Activated CD8-positive, alpha-beta memory T cell treated with anti-CD3 and anti-CD28 coated beads for 48 hours (primary cell): ENCODE measurements around the gene RIPOR2.

Experiments
- DNase-seq, 3 experiments: peaks; one replicate each; pipeline ENCODE4 v3.0.0-alpha.2; 2020; ENCODE audit warnings: low read depth in 2 of 3, low spot score in 2 of 3

Gene RIPOR2

DNA sequence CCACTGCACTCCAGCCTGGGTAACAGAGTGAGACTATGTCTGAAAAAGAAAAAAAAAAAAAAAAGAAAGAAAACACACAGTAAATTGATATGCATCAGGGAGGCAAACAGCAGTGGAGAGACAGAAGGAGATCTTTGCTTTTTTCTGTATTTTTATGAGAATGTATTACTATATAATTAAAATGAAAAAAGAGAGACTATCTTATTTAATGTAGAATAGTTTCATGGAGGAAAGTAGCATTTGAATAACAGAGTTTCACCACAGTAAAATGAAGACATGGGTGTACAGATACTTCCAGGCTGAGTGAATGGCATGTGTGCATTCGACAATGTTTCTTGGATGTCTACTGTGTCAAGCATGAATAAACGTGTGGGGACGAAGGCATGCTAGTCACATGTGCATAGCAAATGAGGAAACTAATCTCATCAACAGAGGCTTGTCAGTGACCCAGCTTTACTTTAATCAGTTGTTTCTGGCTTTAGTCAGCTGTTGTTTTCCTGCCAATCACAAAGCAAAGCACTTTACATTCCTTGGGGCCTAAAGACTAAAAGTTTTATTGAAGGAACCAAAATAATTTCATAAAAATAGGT, 81.6 kb downstream of the RIPOR2 start:
- no peak for DNase-seq

GRCh38 chr6:24851086-24851485, 84.7 kb downstream of the RIPOR2 start:
- DNase-seq = no peak

DNA sequence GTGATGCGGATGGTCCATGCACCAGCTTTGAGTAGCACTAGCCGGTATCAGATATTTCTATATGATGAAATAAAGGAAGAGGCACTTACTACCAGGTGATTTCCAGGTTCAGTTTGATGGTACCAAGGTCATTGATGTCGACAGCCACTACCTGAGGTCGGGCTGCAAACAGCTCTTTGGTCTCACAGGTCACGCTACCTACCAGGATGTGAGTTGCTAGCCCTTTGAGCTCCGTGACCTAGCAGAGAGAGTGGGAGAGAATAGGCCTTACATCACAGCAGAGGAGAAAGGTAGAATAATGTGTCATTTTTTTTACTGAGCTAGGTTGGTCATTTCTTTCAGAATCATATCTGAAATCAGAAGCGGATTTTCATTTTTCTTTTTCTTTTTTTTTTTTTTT, 86.0 kb downstream of the RIPOR2 start:
- no peak for DNase-seq

- DNase-seq = no peak
These were observed 87.3 kb downstream of the RIPOR2 start for GRCh38 chr6:24848461-24848860.

- no peak for DNase-seq
These were observed 88.4 kb downstream of the RIPOR2 start for GRCh38 chr6:24847402-24847801.

GRCh38 chr6:24845578-24845977, 90.2 kb downstream of the RIPOR2 start:
- DNase-seq = no peak

GRCh38 chr6:24844903-24845302, 90.9 kb downstream of the RIPOR2 start:
- DNase-seq = no peak

GRCh38 chr6:24844061-24844460, 91.7 kb downstream of the RIPOR2 start:
- DNase-seq = no peak

- no peak for DNase-seq
These were observed 95.6 kb downstream of the RIPOR2 start for GRCh38 chr6:24840187-24840586.

- DNase-seq = no peak
These were observed 96.8 kb downstream of the RIPOR2 start for GRCh38 chr6:24838994-24839393.

GRCh38 chr6:24838081-24838480, 97.7 kb downstream of the RIPOR2 start:
- DNase-seq = no peak

DNA sequence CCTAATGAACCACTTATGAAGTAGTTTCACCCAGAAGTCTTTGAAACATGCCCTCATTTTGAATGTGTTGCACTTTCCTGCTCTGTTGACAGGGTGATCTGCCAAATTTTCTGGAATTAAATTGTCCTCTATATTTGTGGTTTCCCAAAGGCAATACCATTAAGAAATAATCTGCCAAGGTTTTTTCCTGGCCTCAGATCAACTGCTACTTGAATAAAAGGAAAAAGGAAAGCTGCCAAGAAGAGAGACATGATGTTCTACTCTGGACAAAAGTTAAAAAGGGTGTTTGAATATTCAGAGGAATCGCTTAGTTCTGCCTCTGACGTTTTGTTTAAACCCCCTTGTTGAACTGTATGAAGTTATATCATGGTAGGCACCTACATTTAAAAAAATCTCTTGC, 99.7 kb downstream of the RIPOR2 start:
- no peak for DNase-seq

GRCh38 chr6:24833711-24834386, 101.9 kb downstream of the RIPOR2 start:
- no peak for DNase-seq

DNA sequence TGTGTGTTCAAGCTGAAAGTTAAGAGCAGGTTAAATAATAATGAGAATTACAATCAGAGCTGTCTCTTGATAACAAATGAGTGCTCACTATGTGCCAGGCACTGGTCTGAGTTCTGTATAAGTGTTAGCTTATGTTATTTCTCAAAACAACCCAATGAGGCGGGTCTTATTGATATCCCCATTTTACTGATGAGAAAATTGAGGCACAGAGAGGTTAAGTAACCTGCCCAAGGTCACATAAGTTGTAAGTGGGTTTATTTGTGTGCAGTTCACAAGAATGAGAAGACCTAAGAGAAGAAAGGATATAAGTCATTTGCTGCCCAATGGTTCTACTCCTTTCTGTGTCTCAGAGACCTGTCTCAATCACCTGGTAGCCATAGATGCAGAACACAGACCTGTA, 103.0 kb downstream of the RIPOR2 start:
- no peak for DNase-seq

GRCh38 chr6:24831771-24832716, 103.7 kb downstream of the RIPOR2 start:
- DNase-seq = no peak

- no peak for DNase-seq
These were observed 106.1 kb downstream of the RIPOR2 start for GRCh38 chr6:24829657-24830056.

GRCh38 chr6:24827970-24828369, 107.8 kb downstream of the RIPOR2 start:
- DNase-seq = no peak

DNA sequence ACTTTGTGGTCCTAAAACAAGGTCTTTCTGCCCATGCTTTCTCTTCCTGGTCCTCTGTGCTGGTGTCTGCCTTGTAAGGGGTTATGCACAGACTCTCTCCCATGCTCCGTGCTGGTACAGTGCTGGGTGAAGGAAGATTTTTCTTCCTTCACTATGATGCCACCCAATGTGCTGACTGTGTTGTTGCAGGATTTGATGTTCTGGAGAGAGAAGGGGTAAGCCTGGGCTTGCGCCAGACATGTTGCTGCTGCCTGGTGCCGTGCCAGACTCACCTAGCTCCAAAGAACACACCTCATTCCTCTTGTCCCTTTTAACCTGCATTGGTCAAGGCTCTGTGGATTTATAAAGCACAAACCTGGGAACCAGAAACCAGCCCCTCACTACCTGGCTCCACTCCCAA, 108.6 kb downstream of the RIPOR2 start:
- DNase-seq = no peak

- no peak for DNase-seq
These were observed 110.6 kb downstream of the RIPOR2 start for GRCh38 chr6:24825130-24825630.

GRCh38 chr6:24824142-24824938, 111.4 kb downstream of the RIPOR2 start:
- no peak for DNase-seq

- DNase-seq = no peak
These were observed 112.6 kb downstream of the RIPOR2 start for GRCh38 chr6:24823185-24823584.
